Esophagus muscularis mucosa (tissue), 4 donors: ENCODE data around the gene SLC9C1. TPM values are rescaled to one million over a fixed set of nuclear protein-coding genes. Genes with fewer than 3 reads are reported as not detected.

Experiments used
- DNase-seq: peaks from one replicate; pipeline ENCODE4 v3.0.0-alpha.2; 2017; ENCODE audit errors: extremely low spot score
- H3K27ac ChIP-seq, 4 donors: fragments of 200-600 bp; sonication (generic); replicated peaks in 1 of 4; 1 replicate in 3 of 4; 2 replicates in 1 of 4; pipeline ENCODE4 v1.5.1; 2016 to 2019; ENCODE audit warnings: mild to moderate bottlenecking in 1 of 4
- H3K27me3 ChIP-seq, 4 donors: fragments of 200-600 bp; sonication (generic); one replicate each; pipeline versions ENCODE4 v1.5.1 to v1.6.0; 2016 to 2019
- H3K36me3 ChIP-seq, 4 donors: fragments of 200-600 bp; sonication (generic); one replicate each; pipeline ENCODE4 v1.5.1; 2016 to 2019
- H3K4me1 ChIP-seq, 4 donors: fragments of 200-600 bp; sonication (generic); one replicate each; pipeline ENCODE4 v1.5.1; 2016 to 2019
- H3K4me3 ChIP-seq, 4 donors: fragments of 200-600 bp; sonication (generic); 1 replicate in 2 of 4; 2 replicates in 2 of 4; pipeline ENCODE4 v1.5.1; 2016 to 2019; ENCODE audit warnings: mild to moderate bottlenecking in 4 of 4, moderate library complexity in 1 of 4
- H3K9me3 ChIP-seq, 4 donors: fragments of 200-600 bp; sonication (generic); 1 replicate in 3 of 4; 2 replicates in 1 of 4; pipeline ENCODE4 v1.5.1; 2016 to 2019
- EP300 ChIP-seq: sonication (generic); formaldehyde crosslinking; IDR thresholded peaks from one replicate; pipeline ENCODE4 v1.6.1; 2017; ENCODE audit warnings: antibody characterized with exemption
- POLR2A ChIP-seq: fragments of 450-650 bp; IDR thresholded peaks from one replicate; pipeline ENCODE4 v1.6.1; 2017; ENCODE audit warnings: antibody characterized with exemption, moderate library complexity, mild to moderate bottlenecking, low read depth
- POLR2AphosphoS5 ChIP-seq, 2 donors: sonication (generic); formaldehyde crosslinking; IDR thresholded peaks; one replicate each; pipeline ENCODE4 v1.6.1; 2017; ENCODE audit warnings: antibody characterized with exemption in 2 of 2
- WGBS: methylation state at CpG from one replicate; pipeline ENCODE4 v1.1.5; 2018; 5-methylcytosine and 5-hydroxymethylcytosine counted together
- intact Hi-C: fragments of 100-400 bp; cut with DNase I; formaldehyde crosslinking; loops from one replicate; pipeline ENCODE4 v1.15.1; 2023
- total RNA-seq, 4 donors: library from RNA; depleted of rRNA; stranded (reverse); fragments of >200 nt; gene quantifications; one replicate each; pipeline versions ENCODE4 v1.1.0 to v1.2.1, GENCODE V29; 2016
- TF ChIP-seq, protein P1 (sequence below), 3 experiments: fragments of 200-600 bp in 2 of 3; fragments of 450-650 bp in 1 of 3; sonication (generic) in 2 of 3; IDR thresholded peaks; one replicate each; pipeline ENCODE4 v1.5.1; 2017 to 2019; ENCODE audit warnings: antibody characterized with exemption in 3 of 3, mild to moderate bottlenecking in 2 of 3, moderate library complexity in 1 of 3

Gene SLC9C1
- total RNA-seq, 4 donors from 2014 or later: 0.17 TPM; not detected in 3

DNA sequence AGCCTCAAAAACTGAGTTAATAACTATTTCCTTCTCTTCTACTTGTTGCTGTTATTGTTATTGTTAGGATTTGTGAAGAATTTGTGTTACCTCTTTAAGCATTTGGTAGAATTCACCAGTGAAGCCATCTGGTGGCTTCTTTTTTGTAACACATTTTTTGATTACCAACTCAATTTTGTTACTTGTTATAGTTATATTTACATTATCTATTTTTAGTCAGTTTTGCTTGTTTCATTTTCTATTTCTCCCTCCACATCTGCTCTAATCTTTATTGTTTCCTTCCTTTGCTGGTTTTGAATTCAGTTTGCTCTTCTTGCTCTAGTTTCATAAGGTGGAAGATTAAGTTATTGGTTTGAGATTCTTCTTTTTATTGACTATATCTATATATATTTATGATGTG is 3.7 kb upstream of the SLC9C1 start:
- no peak for DNase-seq
- intact Hi-C loops: no loop called here
- no peak overlapping the region for H3K27ac ChIP-seq

DNA sequence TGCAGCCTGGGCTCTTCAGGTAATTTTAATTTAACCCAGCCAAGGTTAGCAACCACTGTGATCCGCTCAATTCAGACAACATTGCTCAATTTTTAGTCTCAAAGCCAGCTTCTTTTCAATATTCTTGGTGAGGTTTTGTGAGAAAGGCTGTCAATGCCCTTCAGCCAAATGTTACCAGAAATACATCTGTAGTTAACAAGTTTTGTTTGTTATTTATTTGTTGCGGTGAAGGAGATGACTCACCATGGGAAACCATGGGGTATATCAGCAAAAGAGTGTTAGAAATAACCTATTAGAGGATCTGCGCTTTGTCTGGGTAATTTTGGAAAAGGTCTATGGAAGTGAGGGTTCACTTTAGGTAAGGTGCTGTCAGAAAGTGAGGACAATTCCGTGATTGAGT is 5.0 kb downstream of the SLC9C1 start:
- Histone ChIP-seq H3K9me3 (no peaks in the 10 kb centered on the region), H3K4me3 (no peak overlapping the region), H3K27me3 (no peaks in the 10 kb centered on the region), H3K4me1 (peaks cover 0 to 8% (median 4%) of the 10 kb centered on the region in 4 donors), H3K36me3 (no peaks in the 10 kb centered on the region), H3K27ac (no peak overlapping the region)
- TF ChIP-seq POLR2A (no peak), POLR2AphosphoS5 (IDR thresholded peaks at IDR 0.05) (no peak), EP300 (no peak)
- TF ChIP-seq, protein P1, sequence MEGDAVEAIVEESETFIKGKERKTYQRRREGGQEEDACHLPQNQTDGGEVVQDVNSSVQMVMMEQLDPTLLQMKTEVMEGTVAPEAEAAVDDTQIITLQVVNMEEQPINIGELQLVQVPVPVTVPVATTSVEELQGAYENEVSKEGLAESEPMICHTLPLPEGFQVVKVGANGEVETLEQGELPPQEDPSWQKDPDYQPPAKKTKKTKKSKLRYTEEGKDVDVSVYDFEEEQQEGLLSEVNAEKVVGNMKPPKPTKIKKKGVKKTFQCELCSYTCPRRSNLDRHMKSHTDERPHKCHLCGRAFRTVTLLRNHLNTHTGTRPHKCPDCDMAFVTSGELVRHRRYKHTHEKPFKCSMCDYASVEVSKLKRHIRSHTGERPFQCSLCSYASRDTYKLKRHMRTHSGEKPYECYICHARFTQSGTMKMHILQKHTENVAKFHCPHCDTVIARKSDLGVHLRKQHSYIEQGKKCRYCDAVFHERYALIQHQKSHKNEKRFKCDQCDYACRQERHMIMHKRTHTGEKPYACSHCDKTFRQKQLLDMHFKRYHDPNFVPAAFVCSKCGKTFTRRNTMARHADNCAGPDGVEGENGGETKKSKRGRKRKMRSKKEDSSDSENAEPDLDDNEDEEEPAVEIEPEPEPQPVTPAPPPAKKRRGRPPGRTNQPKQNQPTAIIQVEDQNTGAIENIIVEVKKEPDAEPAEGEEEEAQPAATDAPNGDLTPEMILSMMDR (IDR thresholded peaks at IDR 0.05): no peak
- DNase-seq: no peak
- intact Hi-C loops: no loop called here
- 94% methylated on average over 4 of the region's 4 CpGs for WGBS

More for the DNA sequence above, 3.7 kb upstream of the SLC9C1 start:
- no peaks in the 10 kb centered on the region for H3K9me3 ChIP-seq
- no peaks in the 10 kb centered on the region for H3K36me3 ChIP-seq
- H3K4me3 ChIP-seq: no peak overlapping the region
- no peaks in the 10 kb centered on the region for H3K27me3 ChIP-seq
- TF ChIP-seq EP300 (no peak), POLR2A (no peak), POLR2AphosphoS5 (IDR thresholded peaks at IDR 0.05) (no peak)
- TF ChIP-seq, protein P1 (IDR thresholded peaks at IDR 0.05): no peak
- H3K4me1 ChIP-seq: peaks cover under 1 to 11% (median 4%) of the 10 kb centered on the region in 4 donors

DNA sequence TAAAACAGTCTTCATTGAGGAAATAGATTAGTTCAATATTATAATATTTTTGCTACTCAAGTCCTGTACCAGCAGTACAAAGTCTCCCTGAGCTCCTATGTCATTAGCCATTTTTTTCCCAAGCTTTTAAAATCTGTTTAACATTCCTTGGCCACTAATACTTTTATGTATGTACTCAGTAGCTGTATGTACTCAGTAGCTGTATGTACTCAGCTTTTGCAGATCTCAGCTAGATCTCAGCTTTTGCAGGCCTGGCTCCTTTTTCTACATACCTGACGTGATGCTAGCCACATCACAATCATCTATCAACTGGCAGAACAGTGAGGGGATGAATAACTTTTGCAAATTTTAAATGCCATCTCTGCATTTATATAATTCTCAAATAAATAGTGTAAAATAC is 13.8 kb downstream of the SLC9C1 start:
- Histone ChIP-seq H3K4me3 (no peak overlapping the region), H3K36me3 (no peaks in the 10 kb centered on the region), H3K27me3 (no peaks in the 10 kb centered on the region), H3K9me3 (no peaks in the 10 kb centered on the region), H3K27ac (no peak overlapping the region), H3K4me1 (no peaks in the 10 kb centered on the region)
- no peak for TF ChIP-seq EP300
- DNase-seq: no peak
- WGBS: 91% methylated on average over 1 of the region's 1 CpG
- intact Hi-C loops: no loop called here

DNA sequence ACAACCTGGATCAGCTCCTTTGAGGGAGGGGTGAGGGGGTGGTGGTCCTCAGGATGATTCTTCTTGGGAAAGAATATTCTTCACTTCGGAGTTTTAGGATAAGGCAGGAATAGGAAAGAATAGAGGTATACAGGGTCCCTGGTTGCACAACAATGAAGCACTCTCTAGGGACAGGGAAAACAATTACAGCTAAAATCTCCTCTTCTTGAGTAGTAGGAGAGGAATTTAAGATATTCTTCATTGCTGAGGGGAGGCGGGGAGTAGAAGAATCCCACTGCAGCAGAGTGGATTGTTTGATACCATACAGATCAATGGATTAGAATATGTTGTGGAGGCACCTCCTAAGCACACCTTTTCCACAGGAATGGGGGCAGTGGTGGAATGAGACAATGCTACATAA is 20.5 kb downstream of the SLC9C1 start:
- no peaks in the 10 kb centered on the region for H3K36me3 ChIP-seq
- no peak for TF ChIP-seq POLR2A
- no peak for TF ChIP-seq POLR2AphosphoS5 (IDR thresholded peaks at IDR 0.05)
- TF ChIP-seq, protein P1 (IDR thresholded peaks at IDR 0.05): no peak
- no peak for TF ChIP-seq EP300
- no peak for DNase-seq
- WGBS: 82% methylated on average over 2 of the region's 2 CpGs
- H3K27me3 ChIP-seq: no peaks in the 10 kb centered on the region
- no peak overlapping the region for H3K4me3 ChIP-seq
- H3K4me1 ChIP-seq: no peaks in the 10 kb centered on the region
- intact Hi-C loops: no loop called here
- H3K27ac ChIP-seq: no peak overlapping the region
- no peaks in the 10 kb centered on the region for H3K9me3 ChIP-seq

DNA sequence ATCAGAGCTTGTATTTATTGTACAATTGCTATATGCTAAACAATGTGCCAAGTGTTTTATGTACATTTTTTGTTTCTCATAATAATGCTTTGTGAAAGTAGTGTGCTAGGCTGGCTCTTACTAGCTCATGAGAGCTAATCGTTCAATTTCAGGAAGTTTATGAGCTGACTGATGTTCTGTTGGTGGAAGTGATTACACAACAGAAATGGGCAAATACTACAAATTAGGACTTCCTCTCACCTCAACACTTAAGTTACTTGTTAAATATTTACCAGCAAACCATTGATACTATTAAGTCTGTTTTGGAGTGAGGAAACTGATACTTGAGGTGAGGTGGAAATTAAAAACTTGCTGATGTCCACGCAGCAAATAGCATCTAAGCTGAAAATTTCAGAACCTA is 32.3 kb downstream of the SLC9C1 start:
- Histone ChIP-seq H3K9me3 (no peaks in the 10 kb centered on the region), H3K27me3 (no peaks in the 10 kb centered on the region), H3K4me1 (no peaks in the 10 kb centered on the region), H3K4me3 (no peak overlapping the region), H3K36me3 (no peaks in the 10 kb centered on the region), H3K27ac (no peak overlapping the region)
- TF ChIP-seq POLR2AphosphoS5 (IDR thresholded peaks at IDR 0.05): no peak
- TF ChIP-seq, protein P1 (IDR thresholded peaks at IDR 0.05): no peak
- no peak for TF ChIP-seq POLR2A
- TF ChIP-seq EP300: no peak
- intact Hi-C loops: no loop called here
- WGBS: 84% methylated on average over 2 of the region's 2 CpGs
- no peak for DNase-seq
